Sigmoid colon (tissue), 4 donors: ENCODE measurements around the gene SUSD2.

Source experiments
- EP300 ChIP-seq, 4 donors: sonication (generic); formaldehyde crosslinking; IDR thresholded peaks; one replicate each; pipeline ENCODE4 v1.6.1; 2017; ENCODE audit warnings: antibody characterized with exemption in 4 of 4
- POLR2AphosphoS5 ChIP-seq, 4 donors: sonication (generic); formaldehyde crosslinking; IDR thresholded peaks; one replicate each; pipeline ENCODE4 v1.6.1; 2017; ENCODE audit warnings: antibody characterized with exemption in 4 of 4
- TF ChIP-seq, protein P1 (sequence below), 4 experiments: fragments of 450-650 bp in 3 of 4; fragments of 200-600 bp in 1 of 4; IDR thresholded peaks; one replicate each; pipeline ENCODE4 v1.5.1; 2016 to 2019; ENCODE audit warnings: antibody characterized with exemption in 4 of 4, mild to moderate bottlenecking in 3 of 4, moderate library complexity in 2 of 4

- TF ChIP-seq, protein P1, sequence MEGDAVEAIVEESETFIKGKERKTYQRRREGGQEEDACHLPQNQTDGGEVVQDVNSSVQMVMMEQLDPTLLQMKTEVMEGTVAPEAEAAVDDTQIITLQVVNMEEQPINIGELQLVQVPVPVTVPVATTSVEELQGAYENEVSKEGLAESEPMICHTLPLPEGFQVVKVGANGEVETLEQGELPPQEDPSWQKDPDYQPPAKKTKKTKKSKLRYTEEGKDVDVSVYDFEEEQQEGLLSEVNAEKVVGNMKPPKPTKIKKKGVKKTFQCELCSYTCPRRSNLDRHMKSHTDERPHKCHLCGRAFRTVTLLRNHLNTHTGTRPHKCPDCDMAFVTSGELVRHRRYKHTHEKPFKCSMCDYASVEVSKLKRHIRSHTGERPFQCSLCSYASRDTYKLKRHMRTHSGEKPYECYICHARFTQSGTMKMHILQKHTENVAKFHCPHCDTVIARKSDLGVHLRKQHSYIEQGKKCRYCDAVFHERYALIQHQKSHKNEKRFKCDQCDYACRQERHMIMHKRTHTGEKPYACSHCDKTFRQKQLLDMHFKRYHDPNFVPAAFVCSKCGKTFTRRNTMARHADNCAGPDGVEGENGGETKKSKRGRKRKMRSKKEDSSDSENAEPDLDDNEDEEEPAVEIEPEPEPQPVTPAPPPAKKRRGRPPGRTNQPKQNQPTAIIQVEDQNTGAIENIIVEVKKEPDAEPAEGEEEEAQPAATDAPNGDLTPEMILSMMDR (IDR thresholded peaks at IDR 0.05) = no peak
- no peak for TF ChIP-seq POLR2AphosphoS5 (IDR thresholded peaks at IDR 0.05)
- TF ChIP-seq EP300 (IDR thresholded peaks at IDR 0.05) = no peak
Measured at GRCh38 chr22:24190159-24190540, 8.9 kb downstream of the SUSD2 start.
